DND-41 (cell line): ENCODE measurements around the gene PKHD1.

Source experiments
- ATAC-seq: fragments of 200-7000 bp; cut with Tn5 transposase; 3 replicates; pipeline ENCODE4 v1.9.1; 2021; ENCODE audit warnings: low read depth; ENCODE audit not compliant: insufficient read depth
- DNase-seq: peaks from one replicate; pipeline ENCODE4 v3.0.0-alpha.2; 2020
- H2AFZ ChIP-seq: 2 replicates; pipeline ENCODE4 v1.6.0; 2012; ENCODE audit warnings: low read depth, low read length
- H3K27ac ChIP-seq: 2 replicates; pipeline ENCODE4 v1.5.1; 2012; ENCODE audit warnings: low read length, inconsistent platforms
- H3K27me3 ChIP-seq: fragments of 200-600 bp; sonication (generic); 2 replicates; pipeline ENCODE4 v1.6.0; 2012; ENCODE audit warnings: low read length, mild to moderate bottlenecking, inconsistent platforms; ENCODE audit not compliant: insufficient read depth, poor library complexity
- H3K36me3 ChIP-seq: 2 replicates; pipeline ENCODE4 v1.5.1; 2012; ENCODE audit warnings: low read length, inconsistent platforms; ENCODE audit not compliant: insufficient read depth
- H3K4me1 ChIP-seq: 2 replicates; pipeline ENCODE4 v1.5.1; 2012; ENCODE audit warnings: mild to moderate bottlenecking, low read length; ENCODE audit not compliant: insufficient read depth
- H3K4me2 ChIP-seq: 2 replicates; pipeline ENCODE4 v1.6.0; 2012; ENCODE audit warnings: mild to moderate bottlenecking, moderate library complexity, low read length, inconsistent platforms; ENCODE audit not compliant: insufficient read depth
- H3K4me3 ChIP-seq, 2 experiments: fragments of 200-600 bp in 1 of 2; shearing (Covaris generic) in 1 of 2; 2 replicates each; pipeline ENCODE4 v1.5.1; 2012 to 2016; ENCODE audit warnings: inconsistent platforms in 2 of 2, low read length in 2 of 2, mild to moderate bottlenecking in 2 of 2, low read depth in 1 of 2, moderate library complexity in 1 of 2
- H3K79me2 ChIP-seq: 2 replicates; pipeline ENCODE4 v1.6.0; 2012; ENCODE audit warnings: low read length, inconsistent platforms; ENCODE audit not compliant: insufficient read depth
- H3K9ac ChIP-seq: 2 replicates; pipeline ENCODE4 v1.6.0; 2012; ENCODE audit warnings: low read depth, mild to moderate bottlenecking, inconsistent platforms, low read length, moderate library complexity
- H3K9me3 ChIP-seq: 2 replicates; pipeline ENCODE4 v1.5.1; 2012; ENCODE audit warnings: low read length, moderate library complexity, mild to moderate bottlenecking, inconsistent platforms; ENCODE audit not compliant: insufficient read depth, severe bottlenecking
- H4K20me1 ChIP-seq: 2 replicates; pipeline ENCODE4 v1.6.0; 2012; ENCODE audit warnings: low read length; ENCODE audit not compliant: insufficient read depth
- CTCF ChIP-seq: IDR thresholded peaks from 2 replicates; pipeline ENCODE4 v1.5.1; 2012; ENCODE audit warnings: borderline replicate concordance, low read length, moderate library complexity, mild to moderate bottlenecking; ENCODE audit not compliant: poor library complexity, severe bottlenecking; ENCODE audit errors: extremely low read depth
- EZH2 ChIP-seq: IDR thresholded peaks from 3 replicates; pipeline ENCODE4 v1.6.1; 2012; ENCODE audit warnings: borderline replicate concordance, low read depth, mild to moderate bottlenecking, moderate library complexity, low read length, inconsistent platforms; ENCODE audit not compliant: severe bottlenecking

The PKHD1 gene

GRCh38 chr6:52013035-52013434 lies 74.4 kb downstream of the PKHD1 start:
- Histone ChIP-seq H3K79me2 (no peaks in the 10 kb centered on the region), H3K4me1 (no peaks in the 10 kb centered on the region), H4K20me1 (no peaks in the 10 kb centered on the region), H3K27ac (no peak overlapping the region), H3K27me3 (no peaks in the 10 kb centered on the region), H3K4me3 (no peak overlapping the region), H2AFZ (no peak overlapping the region), H3K4me2 (no peak overlapping the region), H3K9ac (no peak overlapping the region), H3K36me3 (no peaks in the 10 kb centered on the region), H3K9me3 (no peaks in the 10 kb centered on the region)
- DNase-seq = no peak
- TF ChIP-seq CTCF = no peak
- TF ChIP-seq EZH2 = no peak
- ATAC-seq = no peak

- Histone ChIP-seq H3K36me3 (no peaks in the 10 kb centered on the region), H3K27ac (no peak overlapping the region), H3K4me3 (no peak overlapping the region), H3K4me2 (no peak overlapping the region), H2AFZ (no peak overlapping the region), H4K20me1 (no peaks in the 10 kb centered on the region), H3K4me1 (no peaks in the 10 kb centered on the region), H3K27me3 (no peaks in the 10 kb centered on the region), H3K9ac (no peak overlapping the region), H3K79me2 (no peaks in the 10 kb centered on the region), H3K9me3 (no peaks in the 10 kb centered on the region)
- no peak for TF ChIP-seq EZH2
- TF ChIP-seq CTCF = no peak
- DNase-seq (no peak), ATAC-seq (no peak)
Observed at GRCh38 chr6:52012582-52012981, 74.8 kb downstream of the PKHD1 start.

GRCh38 chr6:52010806-52011205 lies 76.6 kb downstream of the PKHD1 start:
- Histone ChIP-seq H3K9me3 (no peaks in the 10 kb centered on the region), H3K36me3 (no peaks in the 10 kb centered on the region), H3K27me3 (no peaks in the 10 kb centered on the region), H3K4me1 (no peaks in the 10 kb centered on the region), H2AFZ (no peak overlapping the region), H3K4me3 (no peak overlapping the region), H3K4me2 (no peak overlapping the region), H3K79me2 (no peaks in the 10 kb centered on the region), H4K20me1 (no peaks in the 10 kb centered on the region), H3K9ac (no peak overlapping the region), H3K27ac (no peak overlapping the region)
- ATAC-seq = no peak
- no peak for DNase-seq
- TF ChIP-seq CTCF = no peak
- no peak for TF ChIP-seq EZH2

- H4K20me1 ChIP-seq = no peaks in the 10 kb centered on the region
- TF ChIP-seq EZH2 (no peak), CTCF (no peak)
- no peaks in the 10 kb centered on the region for H3K79me2 ChIP-seq
- H3K4me1 ChIP-seq = no peaks in the 10 kb centered on the region
- H3K9ac ChIP-seq = no peak overlapping the region
- H3K4me3 ChIP-seq = no peak overlapping the region
- ATAC-seq (no peak), DNase-seq (no peak)
- H3K27me3 ChIP-seq = no peaks in the 10 kb centered on the region
- H3K36me3 ChIP-seq = no peaks in the 10 kb centered on the region
- no peak overlapping the region for H3K4me2 ChIP-seq
- no peak overlapping the region for H2AFZ ChIP-seq
- H3K27ac ChIP-seq = no peak overlapping the region
- no peaks in the 10 kb centered on the region for H3K9me3 ChIP-seq
Observed at GRCh38 chr6:52010145-52010544, 77.3 kb downstream of the PKHD1 start.
